Measurements from ENCODE around the gene COX20. TPM values are rescaled to one million over a fixed set of nuclear protein-coding genes. Genes with fewer than 3 reads are reported as not detected.

Gene COX20
- total and polyA plus RNA-seq, 2 donors from 2014 or later, result 45.4 to 171 TPM

- Histone ChIP-seq H3K4me3 (ENCODE audit: low read length in 3 of 3) (no peak overlapping the region), H3K27me3 (ENCODE audit: control insufficient read depth, insufficient read depth, low read length) (no peaks in the 10 kb centered on the region), H3K9ac (ENCODE audit: low read length in 3 of 3) (no peak overlapping the region), H3K27ac (ENCODE audit: low read depth in 2 of 2, low read length in 2 of 2) (no peak overlapping the region), H3K36me3 (ENCODE audit: control insufficient read depth in 2 of 3, insufficient read depth in 3 of 3, low read length in 3 of 3) (no peaks in the 10 kb centered on the region), H3K9me3 (ENCODE audit: control insufficient read depth in 2 of 3, insufficient read depth in 1 of 3, low read length in 3 of 3) (no peaks in the 10 kb centered on the region), H3K4me1 (ENCODE audit: control insufficient read depth in 2 of 3, insufficient read depth in 2 of 3, low read depth in 1 of 3, low read length in 3 of 3) (no peaks in the 10 kb centered on the region)
- DNase-seq, result no peak
- intact Hi-C loops (cut with DNase I), result no loop called here
- no peak for FAIRE-seq
- no peak for TF ChIP-seq CTCF (IDR thresholded peaks at IDR 0.05; ENCODE audit: borderline replicate concordance, extremely low read depth, insufficient read depth)
Observed at GRCh38 chr1:244874974-244875579, 39.6 kb downstream of the COX20 start.

- no peaks in the 10 kb centered on the region for H3K4me1 ChIP-seq (ENCODE audit: control insufficient read depth in 2 of 3, insufficient read depth in 2 of 3, low read depth in 1 of 3, low read length in 3 of 3)
- H3K27ac ChIP-seq (ENCODE audit: low read depth in 2 of 2, low read length in 2 of 2), result no peak overlapping the region
- no peak for DNase-seq
- H3K27me3 ChIP-seq (ENCODE audit: control insufficient read depth, insufficient read depth, low read length), result no peaks in the 10 kb centered on the region
- H3K4me3 ChIP-seq (ENCODE audit: low read length in 3 of 3), result no peak overlapping the region
- H3K36me3 ChIP-seq (ENCODE audit: control insufficient read depth in 2 of 3, insufficient read depth in 3 of 3, low read length in 3 of 3), result no peaks in the 10 kb centered on the region
- intact Hi-C loops (cut with DNase I), result no loop called here
- FAIRE-seq, result no peak
- no peak for TF ChIP-seq CTCF (IDR thresholded peaks at IDR 0.05; ENCODE audit: borderline replicate concordance, extremely low read depth, insufficient read depth)
- H3K9ac ChIP-seq (ENCODE audit: low read length in 3 of 3), result no peak overlapping the region
- H3K9me3 ChIP-seq (ENCODE audit: control insufficient read depth in 2 of 3, insufficient read depth in 1 of 3, low read length in 3 of 3), result no peaks in the 10 kb centered on the region
Observed at GRCh38 chr1:244876228-244876910, 40.9 kb downstream of the COX20 start.

GRCh38 chr1:244878681-244879080, 43.2 kb downstream of the COX20 start:
- intact Hi-C loops (cut with DNase I), result no loop called here
- DNase-seq (no peak), FAIRE-seq (no peak)
- Histone ChIP-seq H3K9ac (ENCODE audit: low read length in 3 of 3) (no peak overlapping the region), H3K4me3 (ENCODE audit: low read length in 3 of 3) (no peak overlapping the region), H3K4me1 (ENCODE audit: control insufficient read depth in 2 of 3, insufficient read depth in 2 of 3, low read depth in 1 of 3, low read length in 3 of 3) (no peaks in the 10 kb centered on the region), H3K9me3 (ENCODE audit: control insufficient read depth in 2 of 3, insufficient read depth in 1 of 3, low read length in 3 of 3) (no peaks in the 10 kb centered on the region), H3K36me3 (ENCODE audit: control insufficient read depth in 2 of 3, insufficient read depth in 3 of 3, low read length in 3 of 3) (no peaks in the 10 kb centered on the region), H3K27ac (ENCODE audit: low read depth in 2 of 2, low read length in 2 of 2) (no peak overlapping the region), H3K27me3 (ENCODE audit: control insufficient read depth, insufficient read depth, low read length) (no peaks in the 10 kb centered on the region)
- TF ChIP-seq CTCF (IDR thresholded peaks at IDR 0.05; ENCODE audit: borderline replicate concordance, extremely low read depth, insufficient read depth), result no peak

Data from kidney (tissue), 14 donors.